ENCODE measurements around the gene FAM53A. TPM values are rescaled to one million over a fixed set of nuclear protein-coding genes. Genes with fewer than 3 reads are reported as not detected.
A peak's percentile ranks its signal among the peaks of the same experiment; 100 is the strongest.

The FAM53A gene
- total RNA-seq, 4 donors from 2014 or later = 0.22 to 2.5 (median 0.47) TPM

GRCh38 chr4:1723131-1723801, 39.2 kb upstream of the FAM53A start:
- DNase-seq = no peak
- peak overlapping the region in 2 of 4 donors; percentile 12 to 40 for H3K4me3 ChIP-seq
- H3K27me3 ChIP-seq = no peaks in the 10 kb centered on the region
- peaks cover 0 to 16% (median under 1%) of the 10 kb centered on the region in 3 donors for H3K36me3 ChIP-seq
- WGBS, 2 donors = 53 to 80% methylated on average over 10 to 11 of the region's 12 CpGs
- no peak for TF ChIP-seq CTCF (IDR thresholded peaks at IDR 0.05)
- no peak for TF ChIP-seq POLR2A (IDR thresholded peaks at IDR 0.05)
- peak overlapping the region; percentile 55 to 99 (median 88) for H3K27ac ChIP-seq
- intact Hi-C loops (cut with DNase I) = no loop called here
- H3K4me1 ChIP-seq = peaks cover 53 to 68% (median 54%) of the 10 kb centered on the region in 3 donors
- no peaks in the 10 kb centered on the region for H3K9me3 ChIP-seq

GRCh38 chr4:1722551-1723118, 38.5 kb upstream of the FAM53A start:
- intact Hi-C loops (cut with DNase I) = no loop called here
- Histone ChIP-seq H3K27me3 (no peaks in the 10 kb centered on the region), H3K27ac (peak overlapping the region; percentile 55 to 99 (median 88)), H3K9me3 (no peaks in the 10 kb centered on the region), H3K36me3 (peaks cover 6 to 16% (median 7%) of the 10 kb centered on the region in 3 donors), H3K4me3 (peak overlapping the region in 3 of 4 donors; percentile 77 to 89 (median 85)), H3K4me1 (peaks cover 53 to 68% (median 55%) of the 10 kb centered on the region in 3 donors)
- no peak for DNase-seq
- 36 to 53% methylated on average over 14 to 15 of the region's 18 CpGs for WGBS, 2 donors
- TF ChIP-seq CTCF (IDR thresholded peaks at IDR 0.05) (no peak), POLR2A (IDR thresholded peaks at IDR 0.05) (no peak)

DNA sequence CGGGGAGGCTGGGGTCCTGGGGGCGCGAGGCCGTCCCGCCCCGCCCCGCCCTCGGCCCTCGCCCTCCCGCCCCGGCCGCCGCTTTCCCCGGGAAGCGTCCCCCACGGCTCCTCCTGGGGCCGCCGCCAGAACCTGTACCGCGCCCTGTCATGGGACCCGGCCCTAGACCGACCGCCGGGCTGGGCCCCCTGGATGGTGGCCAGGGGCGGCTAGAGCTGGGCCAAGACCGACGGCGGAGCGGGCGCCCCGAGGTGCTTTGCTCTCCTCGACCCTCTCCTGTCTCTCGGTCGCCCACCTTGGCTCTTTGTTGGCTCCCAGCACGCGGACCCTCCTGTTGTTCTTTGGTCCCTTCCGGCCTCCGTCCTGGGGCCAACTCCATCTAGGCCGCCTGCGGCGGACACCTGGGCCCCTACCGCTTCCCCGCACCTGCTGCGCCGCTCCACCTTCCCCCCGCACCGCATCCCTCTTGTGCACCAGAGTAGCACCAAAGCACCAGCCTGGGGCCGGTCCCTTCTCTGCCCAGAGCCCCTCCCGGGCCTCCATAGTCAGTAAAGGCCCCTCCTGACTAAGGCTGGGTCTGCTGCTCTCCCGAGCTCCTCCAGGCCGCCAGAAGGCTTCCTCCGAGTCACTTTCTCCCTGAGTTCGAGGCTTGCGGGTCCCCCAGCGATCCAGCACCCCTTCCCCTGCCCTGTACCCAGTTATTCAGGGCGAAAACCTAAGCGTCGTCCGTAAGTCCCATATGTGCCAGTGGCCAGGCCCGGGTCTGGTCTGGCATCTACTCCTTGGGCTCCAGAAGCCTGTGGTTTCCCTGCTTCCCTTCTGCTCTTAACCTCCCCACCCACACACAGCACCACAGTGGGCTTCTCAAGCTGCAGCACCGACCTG, 37.8 kb upstream of the FAM53A start:
- Histone ChIP-seq H3K36me3 (peaks cover 8 to 22% (median 9%) of the 10 kb centered on the region in 3 donors), H3K9me3 (no peaks in the 10 kb centered on the region), H3K4me1 (peaks cover 54 to 68% (median 55%) of the 10 kb centered on the region in 3 donors), H3K4me3 (peak overlapping the region; percentile 77 to 89 (median 86)), H3K27ac (peak overlapping the region; percentile 55 to 99 (median 94)), H3K27me3 (no peaks in the 10 kb centered on the region)
- intact Hi-C loops (cut with DNase I) = no loop called here
- WGBS, 2 donors = 6 to 7% methylated on average over 19 to 20 of the region's 61 CpGs
- TF ChIP-seq POLR2A (IDR thresholded peaks at IDR 0.05) (no peak), CTCF (IDR thresholded peaks at IDR 0.05) (no peak)
- DNase-seq = no peak

DNA sequence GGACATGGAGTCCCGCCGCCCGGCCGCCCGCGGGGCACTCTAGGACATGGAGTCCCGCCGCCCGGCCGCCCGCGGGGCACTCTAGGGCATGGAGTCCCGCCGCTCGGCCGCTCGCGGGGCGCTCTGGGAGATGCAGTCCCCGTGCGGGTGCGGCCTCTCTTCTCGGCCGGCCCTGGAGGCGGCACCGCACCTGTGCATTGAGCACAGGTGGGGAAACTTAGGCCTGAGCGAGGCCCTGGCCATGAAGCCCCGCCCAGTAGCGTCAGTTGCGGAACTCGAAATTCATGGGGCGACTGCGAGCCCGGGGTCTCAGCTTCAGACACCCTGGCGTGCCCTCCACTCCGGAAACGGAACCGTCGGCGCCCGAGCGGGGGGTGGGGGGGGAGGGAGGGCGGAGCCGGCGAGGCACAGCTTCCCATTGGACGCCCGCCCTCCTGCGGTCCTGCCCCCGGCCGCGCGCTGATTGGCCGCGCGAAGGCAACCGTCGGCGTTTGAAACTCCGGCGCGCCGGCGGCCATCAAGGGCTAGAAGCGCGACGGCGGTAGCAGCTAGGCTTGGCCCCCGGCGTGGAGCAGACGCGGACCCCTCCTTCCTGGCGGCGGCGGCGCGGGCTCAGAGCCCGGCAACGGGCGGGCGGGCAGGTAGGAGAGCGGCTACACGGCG, 37.0 kb upstream of the FAM53A start, which contains the start of the genes TACC3 and TMEM129:
TACC3 (plus strand) TSS at position 519 of the 663 bp plus-strand sequence. CDS start 1,901 bp downstream, outside the sequence.
TMEM129 (minus strand) TSS at position 321 of the 663 bp plus-strand sequence. CDS start 486 bp downstream, outside the sequence.
- H3K36me3 ChIP-seq = peaks cover 8 to 30% (median 9%) of the 10 kb centered on the region in 3 donors
- peak within 1 kb of the TSS; percentile 93 to 99 (median 94) for H3K27ac ChIP-seq
- peaks cover 49 to 68% (median 49%) of the 10 kb centered on the region in 3 donors for H3K4me1 ChIP-seq

More for the DNA sequence above, 37.0 kb upstream of the FAM53A start, which contains the start of the genes TACC3 and TMEM129:
- TF ChIP-seq POLR2A (IDR thresholded peaks at IDR 0.05) (peak in 3 of 4 donors; percentile 42 to 67 (median 63)), CTCF (IDR thresholded peaks at IDR 0.05) (peak in 1 of 6 experiments; percentile 11)
- H3K9me3 ChIP-seq = no peaks in the 10 kb centered on the region
- DNase-seq = peak; percentile 76
- H3K27me3 ChIP-seq = no peaks in the 10 kb centered on the region
- peak within 1 kb of the TSS; percentile 77 to 89 (median 86) for H3K4me3 ChIP-seq
- intact Hi-C loops (cut with DNase I) = no loop called here
- WGBS, 2 donors = 0% methylated on average over 8 to 21 of the region's 83 CpGs
